PFSK-1 (cell line): ENCODE results near the gene STIM1.

ENCODE experiments used
- FOXP2 ChIP-seq: optimal IDR thresholded peaks from 2 replicates; pipeline ENCODE3; 2011; ENCODE audit warnings: borderline replicate concordance, control low read depth, inconsistent platforms; ENCODE audit not compliant: insufficient read depth; ENCODE audit errors: extremely low read length, extremely low read depth
- POLR2AphosphoS5 ChIP-seq: IDR thresholded peaks from 2 replicates; pipeline ENCODE4 v1.6.1; 2012; ENCODE audit warnings: low read depth, mild to moderate bottlenecking, control low read depth, low read length, moderate library complexity
- REST ChIP-seq, 2 experiments: IDR thresholded peaks; 2 replicates each; pipeline versions ENCODE4 v1.6.1 to v1.8.0; 2011 to 2012; ENCODE audit warnings: low read depth in 2 of 2, low read length in 2 of 2, control low read depth in 1 of 2, inconsistent platforms in 1 of 2, mild to moderate bottlenecking in 1 of 2, moderate library complexity in 1 of 2; ENCODE audit not compliant: insufficient read depth in 1 of 2
- SIN3A ChIP-seq: IDR thresholded peaks from 2 replicates; pipeline ENCODE4 v1.6.1; 2012; ENCODE audit warnings: mild to moderate bottlenecking, low read length, moderate library complexity, borderline replicate concordance; ENCODE audit not compliant: insufficient read depth
- TAF1 ChIP-seq: IDR thresholded peaks from 2 replicates; pipeline ENCODE4 v1.6.1; 2012; ENCODE audit warnings: low read length, control low read depth, borderline replicate concordance; ENCODE audit not compliant: insufficient read depth

Gene STIM1

DNA sequence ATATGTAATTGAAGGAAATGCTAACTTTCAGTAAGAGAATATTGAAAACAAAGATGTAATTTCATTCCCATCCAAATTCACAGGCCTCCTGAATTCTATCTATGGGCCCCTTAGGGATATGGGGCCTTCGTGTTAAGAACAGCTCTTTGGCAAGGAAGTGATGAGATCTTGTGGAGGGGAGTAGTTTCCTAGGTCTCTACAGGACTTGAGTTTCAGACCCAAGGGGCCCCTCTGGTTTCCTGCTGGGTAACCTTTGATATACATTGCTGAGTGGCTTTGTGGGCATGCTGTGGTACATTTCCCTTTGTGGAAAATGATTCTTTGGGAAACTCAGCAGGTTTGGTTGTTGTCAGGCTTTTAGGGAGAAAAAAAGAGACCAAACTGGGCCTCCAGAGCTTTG lies 6.2 kb downstream of the STIM1 start:
- TF ChIP-seq SIN3A (no peak), POLR2AphosphoS5 (no peak), REST (IDR thresholded peaks at IDR 0.05; ENCODE audit: insufficient read depth in 1 of 2, low read depth in 2 of 2, low read length in 2 of 2) (no peak), FOXP2 (no peak), TAF1 (no peak)

GRCh38 chr11:3865388-3866193 lies 10.1 kb downstream of the STIM1 start:
- TF ChIP-seq POLR2AphosphoS5: no peak
- TF ChIP-seq FOXP2: no peak
- no peak for TF ChIP-seq SIN3A
- no peak for TF ChIP-seq REST (IDR thresholded peaks at IDR 0.05; ENCODE audit: insufficient read depth in 1 of 2, low read depth in 2 of 2, low read length in 2 of 2)
- no peak for TF ChIP-seq TAF1

DNA sequence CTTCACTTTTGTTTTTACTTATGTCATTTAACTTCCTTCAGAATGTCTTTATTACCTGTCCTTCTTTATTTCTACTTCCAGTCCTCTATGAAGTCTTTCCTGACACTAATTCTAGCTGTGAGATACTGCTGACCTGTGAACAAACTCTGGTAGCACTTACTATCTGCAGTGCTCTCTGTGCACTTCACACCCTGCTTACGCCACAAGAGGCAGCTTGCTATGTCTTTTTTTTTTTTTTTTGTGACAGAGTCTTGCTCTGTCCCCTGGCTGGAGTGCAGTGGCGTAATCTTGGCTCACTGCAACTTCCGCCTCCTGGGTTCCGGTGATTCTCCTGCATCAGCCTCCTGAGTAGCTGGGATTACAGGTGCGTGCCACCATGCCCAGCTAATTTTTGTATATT lies 10.7 kb downstream of the STIM1 start:
- TF ChIP-seq TAF1 (no peak), POLR2AphosphoS5 (no peak), SIN3A (no peak), FOXP2 (no peak), REST (IDR thresholded peaks at IDR 0.05; ENCODE audit: insufficient read depth in 1 of 2, low read depth in 2 of 2, low read length in 2 of 2) (no peak)

DNA sequence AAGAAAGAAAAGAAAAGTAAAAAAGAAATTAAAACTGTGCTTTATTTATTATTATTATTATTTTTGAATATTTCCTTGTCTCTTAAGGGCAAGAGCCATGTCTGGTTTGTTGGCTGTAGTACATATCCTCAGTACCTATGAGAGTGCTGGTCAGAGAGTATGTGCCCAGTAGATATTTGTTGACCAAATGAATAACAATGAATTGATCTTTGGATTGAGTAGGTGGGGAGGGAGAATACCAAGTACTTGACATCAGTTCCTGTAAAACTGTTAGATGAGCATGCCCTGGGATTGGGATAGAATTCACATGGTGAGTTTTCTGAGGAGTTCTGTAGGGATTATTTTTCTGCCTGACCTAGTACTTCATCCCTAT lies 11.4 kb downstream of the STIM1 start:
- TF ChIP-seq REST (IDR thresholded peaks at IDR 0.05; ENCODE audit: insufficient read depth in 1 of 2, low read depth in 2 of 2, low read length in 2 of 2) (no peak), POLR2AphosphoS5 (no peak), TAF1 (no peak), FOXP2 (no peak), SIN3A (no peak)
